Osteoblast (primary cell): ENCODE results near the gene PIP4K2A. TPM values are rescaled to one million over a fixed set of nuclear protein-coding genes. Genes with fewer than 3 reads are reported as not detected.
"Not testable (repeated sequence)": the region's sequence is repeated elsewhere in the genome, so short reads cannot be mapped to it uniquely, and the experiment has no call there.

Experiments
- DNase-seq: peaks from one replicate; pipeline ENCODE4 v3.0.0; 2011; ENCODE audit warnings: low spot score, mixed read lengths; ENCODE audit not compliant: insufficient read length; ENCODE audit errors: missing footprints
- H2AFZ ChIP-seq: 2 replicates; pipeline ENCODE4 v1.6.0; 2011; ENCODE audit warnings: mild to moderate bottlenecking, low read length
- H3K27ac ChIP-seq: 2 replicates; pipeline ENCODE4 v1.5.1; 2011; ENCODE audit warnings: mild to moderate bottlenecking, low read depth, low read length, moderate library complexity
- H3K27me3 ChIP-seq: 2 replicates; pipeline ENCODE4 v1.6.0; 2012; ENCODE audit warnings: mild to moderate bottlenecking, control low read depth, inconsistent platforms, low read length, moderate library complexity; ENCODE audit not compliant: insufficient read depth
- H3K36me3 ChIP-seq: 2 replicates; pipeline ENCODE4 v1.5.1; 2011; ENCODE audit warnings: mild to moderate bottlenecking, low read length, control low read depth, moderate library complexity; ENCODE audit not compliant: insufficient read depth
- H3K4me1 ChIP-seq: 2 replicates; pipeline ENCODE4 v1.5.1; 2011; ENCODE audit warnings: mild to moderate bottlenecking, low read length, control low read depth, moderate library complexity; ENCODE audit not compliant: insufficient read depth
- H3K4me2 ChIP-seq: 2 replicates; pipeline ENCODE4 v1.6.0; 2011; ENCODE audit warnings: mild to moderate bottlenecking, low read length; ENCODE audit not compliant: insufficient read depth
- H3K4me3 ChIP-seq: fragments of 200-600 bp; sonication (generic); 3 replicates; pipeline ENCODE4 v1.5.1; 2012; ENCODE audit warnings: mild to moderate bottlenecking, low read length, inconsistent platforms; ENCODE audit not compliant: insufficient read depth
- H3K79me2 ChIP-seq: 2 replicates; pipeline ENCODE4 v1.6.0; 2012; ENCODE audit warnings: mild to moderate bottlenecking, low read length, control low read depth, inconsistent platforms; ENCODE audit not compliant: insufficient read depth
- H3K9me3 ChIP-seq: 2 replicates; pipeline ENCODE4 v1.5.1; 2011; ENCODE audit warnings: low read depth, low read length, control low read depth
- H4K20me1 ChIP-seq: 2 replicates; pipeline ENCODE4 v1.6.0; 2012; ENCODE audit warnings: mild to moderate bottlenecking, low read length, control low read depth; ENCODE audit not compliant: insufficient read depth
- total RNA-seq: library from RNA; depleted of rRNA; stranded (reverse); fragments of >200 nt; gene quantifications from 2 replicates; pipeline ENCODE4 v1.2.3, GENCODE V29; 2012
- TF ChIP-seq, protein P1 (sequence below): IDR thresholded peaks from 2 replicates; pipeline ENCODE4 v1.5.1; 2011; ENCODE audit warnings: mild to moderate bottlenecking, low read depth, low read length, moderate library complexity; ENCODE audit errors: extremely low read depth

The PIP4K2A gene
- total RNA-seq, 1 donor, result 68.8 TPM

DNA sequence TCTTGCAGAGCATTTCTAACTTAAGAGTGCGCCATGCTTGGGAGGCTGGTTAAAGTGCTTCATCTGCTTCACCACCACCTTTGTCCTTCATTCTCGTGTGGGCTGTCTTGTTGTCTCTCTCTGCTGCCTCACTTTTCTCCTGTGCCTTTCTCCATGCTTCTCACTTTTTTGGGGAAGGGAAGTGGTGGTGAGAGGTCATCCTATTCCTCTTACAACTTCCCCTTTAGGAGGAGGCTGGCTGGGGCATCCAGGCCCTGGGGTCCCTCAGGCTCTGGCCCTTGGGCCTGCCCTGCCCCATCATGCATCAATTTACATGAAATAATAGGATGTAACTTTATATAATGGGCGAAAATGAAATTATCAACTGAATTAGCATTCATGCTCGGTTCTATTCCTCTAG is 39.9 kb upstream of the PIP4K2A start:
- Histone ChIP-seq H3K79me2 (no peaks in the 10 kb centered on the region), H3K27me3 (no peaks in the 10 kb centered on the region), H3K9me3 (no peaks in the 10 kb centered on the region), H3K4me2 (no peak overlapping the region), H4K20me1 (no peaks in the 10 kb centered on the region), H2AFZ (no peak overlapping the region), H3K27ac (no peak overlapping the region), H3K4me3 (no peak overlapping the region), H3K36me3 (no peaks in the 10 kb centered on the region), H3K4me1 (no peaks in the 10 kb centered on the region)
- DNase-seq, result no peak
- TF ChIP-seq, protein P1, sequence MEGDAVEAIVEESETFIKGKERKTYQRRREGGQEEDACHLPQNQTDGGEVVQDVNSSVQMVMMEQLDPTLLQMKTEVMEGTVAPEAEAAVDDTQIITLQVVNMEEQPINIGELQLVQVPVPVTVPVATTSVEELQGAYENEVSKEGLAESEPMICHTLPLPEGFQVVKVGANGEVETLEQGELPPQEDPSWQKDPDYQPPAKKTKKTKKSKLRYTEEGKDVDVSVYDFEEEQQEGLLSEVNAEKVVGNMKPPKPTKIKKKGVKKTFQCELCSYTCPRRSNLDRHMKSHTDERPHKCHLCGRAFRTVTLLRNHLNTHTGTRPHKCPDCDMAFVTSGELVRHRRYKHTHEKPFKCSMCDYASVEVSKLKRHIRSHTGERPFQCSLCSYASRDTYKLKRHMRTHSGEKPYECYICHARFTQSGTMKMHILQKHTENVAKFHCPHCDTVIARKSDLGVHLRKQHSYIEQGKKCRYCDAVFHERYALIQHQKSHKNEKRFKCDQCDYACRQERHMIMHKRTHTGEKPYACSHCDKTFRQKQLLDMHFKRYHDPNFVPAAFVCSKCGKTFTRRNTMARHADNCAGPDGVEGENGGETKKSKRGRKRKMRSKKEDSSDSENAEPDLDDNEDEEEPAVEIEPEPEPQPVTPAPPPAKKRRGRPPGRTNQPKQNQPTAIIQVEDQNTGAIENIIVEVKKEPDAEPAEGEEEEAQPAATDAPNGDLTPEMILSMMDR, result no peak

DNA sequence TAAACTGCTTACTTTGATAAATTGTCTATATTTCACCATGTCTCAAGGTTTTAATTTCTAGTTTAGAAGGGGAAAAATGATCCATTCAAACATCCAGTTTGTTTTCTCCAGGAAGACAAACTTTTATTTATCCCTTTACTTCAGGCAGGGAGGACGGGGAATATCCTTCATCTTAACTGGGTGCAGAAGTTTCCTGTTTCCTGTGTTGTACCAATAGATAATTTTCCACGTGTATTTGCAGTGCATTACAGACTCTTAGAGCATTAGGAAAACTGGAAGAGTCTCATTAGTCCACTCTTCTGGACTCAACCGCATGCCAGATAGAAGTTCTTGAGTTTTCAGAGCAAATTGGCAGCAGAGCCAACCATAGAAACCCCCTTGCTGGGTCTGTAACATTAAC is 39.4 kb upstream of the PIP4K2A start:
- Histone ChIP-seq H3K4me2 (no peak overlapping the region), H4K20me1 (no peaks in the 10 kb centered on the region), H3K27me3 (no peaks in the 10 kb centered on the region), H3K4me3 (no peak overlapping the region), H3K4me1 (no peaks in the 10 kb centered on the region), H3K27ac (no peak overlapping the region), H3K36me3 (no peaks in the 10 kb centered on the region), H3K9me3 (no peaks in the 10 kb centered on the region), H3K79me2 (no peaks in the 10 kb centered on the region), H2AFZ (no peak overlapping the region)
- TF ChIP-seq, protein P1, result no peak
- no peak for DNase-seq

DNA sequence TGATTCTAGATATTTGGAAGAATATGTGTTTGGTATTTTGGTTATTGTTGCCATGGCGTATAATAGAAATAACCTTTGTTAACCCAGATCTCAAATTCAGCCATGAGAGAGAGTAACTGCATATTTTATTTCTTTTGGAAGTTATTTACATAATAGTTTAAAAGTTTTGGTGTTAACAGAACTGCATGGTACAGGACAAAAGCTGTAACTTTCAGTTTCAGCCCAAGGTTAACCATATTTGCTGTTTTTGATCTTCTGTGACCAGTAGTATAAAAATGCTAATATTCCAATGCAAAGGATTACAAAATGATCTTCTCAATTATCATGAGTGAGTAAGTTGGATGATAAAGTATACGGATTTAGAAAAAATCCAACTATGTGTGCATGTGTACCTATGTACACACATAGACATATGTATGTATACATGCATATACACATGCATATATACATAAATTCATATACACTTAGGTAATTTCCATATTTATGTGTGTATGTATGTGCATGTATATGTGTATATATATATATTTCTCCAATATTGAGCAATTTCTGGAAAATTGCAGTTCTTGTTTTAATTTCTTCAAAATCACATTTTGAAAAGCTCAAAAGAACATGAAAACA is 38.0 kb upstream of the PIP4K2A start:
- no peak overlapping the region for H3K4me3 ChIP-seq
- no peaks in the 10 kb centered on the region for H3K9me3 ChIP-seq
- no peak overlapping the region for H3K4me2 ChIP-seq
- no peak overlapping the region for H2AFZ ChIP-seq
- no peak for DNase-seq
- H3K36me3 ChIP-seq, result no peaks in the 10 kb centered on the region
- H3K79me2 ChIP-seq, result no peaks in the 10 kb centered on the region
- H3K27me3 ChIP-seq, result no peaks in the 10 kb centered on the region
- TF ChIP-seq, protein P1, result no peak
- H3K27ac ChIP-seq, result no peak overlapping the region
- no peaks in the 10 kb centered on the region for H4K20me1 ChIP-seq
- H3K4me1 ChIP-seq, result no peaks in the 10 kb centered on the region

DNA sequence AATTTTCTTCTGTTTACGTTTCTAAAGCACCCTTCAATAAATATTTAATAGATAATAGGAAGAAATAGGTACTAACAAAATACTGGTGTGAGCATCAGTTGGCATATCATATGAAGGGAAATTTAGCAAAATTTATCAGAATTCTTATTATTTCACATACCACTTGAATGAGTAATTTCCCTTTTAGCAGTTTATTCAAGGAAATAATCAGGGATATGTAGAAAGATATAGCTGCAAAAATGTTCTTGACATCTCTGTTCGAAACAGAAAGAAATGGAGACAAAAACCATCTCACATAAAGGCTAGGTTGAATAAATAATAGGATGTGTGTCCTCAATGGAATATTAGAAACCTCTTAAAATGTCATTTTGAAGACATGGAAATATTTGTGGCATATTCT is 35.8 kb upstream of the PIP4K2A start:
- no peaks in the 10 kb centered on the region for H4K20me1 ChIP-seq
- H3K36me3 ChIP-seq, result no peaks in the 10 kb centered on the region
- no peak for DNase-seq
- H3K79me2 ChIP-seq, result no peaks in the 10 kb centered on the region
- TF ChIP-seq, protein P1, result no peak
- no peaks in the 10 kb centered on the region for H3K9me3 ChIP-seq
- no peak overlapping the region for H2AFZ ChIP-seq
- H3K4me3 ChIP-seq, result no peak overlapping the region
- H3K4me2 ChIP-seq, result no peak overlapping the region
- H3K27me3 ChIP-seq, result no peaks in the 10 kb centered on the region
- H3K27ac ChIP-seq, result no peak overlapping the region
- no peaks in the 10 kb centered on the region for H3K4me1 ChIP-seq

GRCh38 chr10:22744858-22745257 is 30.5 kb upstream of the PIP4K2A start:
- H3K4me1 ChIP-seq, H3K4me3 ChIP-seq, H4K20me1 ChIP-seq, DNase-seq, H3K4me2 ChIP-seq, H3K36me3 ChIP-seq, H2AFZ ChIP-seq, H3K79me2 ChIP-seq, H3K27me3 ChIP-seq, H3K9me3 ChIP-seq, H3K27ac ChIP-seq: not testable (repeated sequence)
